GM12878 (cell line): ENCODE data around the gene MAP4K1. TPM values are rescaled to one million over a fixed set of nuclear protein-coding genes. Genes with fewer than 3 reads are reported as not detected.

Experiments
- ATAC-seq: fragments of 200-7000 bp; cut with Tn5 transposase; 3 replicates; pipeline ENCODE4 v1.9.1; 2020; ENCODE audit warnings: mild to moderate bottlenecking, moderate library complexity
- BruUV-seq: library from RNA; stranded (reverse); fragments of 400-500 nt; replicated peaks from 2 replicates; lab custom pipeline; 2021; lab: Mats Ljungman, UMichigan
- CTCF ChIA-PET: fragments of 300-600 bp; sonication (Branson Sonifier 250); formaldehyde crosslinking; extraction: SDS; loops from one replicate; lab custom pipeline; 2021; ENCODE audit warnings: inconsistent platforms; lab: Yijun Ruan, JAX
- POLR2A ChIA-PET: fragments of 350-600 bp; formaldehyde crosslinking; extraction: SDS; loops from one replicate; lab custom pipeline; 2021; ENCODE audit warnings: inconsistent platforms; lab: Charles Lee
- RAD21 ChIA-PET: fragments of 300-600 bp; sonication (Branson Sonifier 250); formaldehyde crosslinking; loops from one replicate; lab custom pipeline; 2023; ENCODE audit warnings: antibody characterized with exemption; ENCODE audit not compliant: unreplicated experiment; lab: Charles Lee
- SMC1A ChIA-PET: fragments of 300-600 bp; sonication (Branson Sonifier 250); formaldehyde crosslinking; loops from one replicate; lab custom pipeline; 2023; ENCODE audit not compliant: unreplicated experiment, uncharacterized antibody; lab: Charles Lee
- DNase-seq: peaks from one replicate; pipeline ENCODE4 v3.0.0-alpha.2; 2011; ENCODE audit warnings: low read depth, low spot score
- FAIRE-seq: peaks from 3 replicates; lab custom pipeline; 2011; peaks lifted over from hg19 to GRCh38; lab: Jason Lieb, UNC
- H2AFZ ChIP-seq: 2 replicates; pipeline ENCODE4 v1.6.0; 2011; ENCODE audit warnings: low read depth, low read length, control low read depth; ENCODE audit not compliant: control insufficient read depth
- H3K27ac ChIP-seq: 2 replicates; pipeline ENCODE4 v1.5.1; 2011; ENCODE audit warnings: control low read depth; ENCODE audit not compliant: control insufficient read depth, insufficient read depth
- H3K27me3 ChIP-seq, 2 experiments: replicated peaks in 1 of 2; 2 replicates each; pipeline versions ENCODE4 v1.6.0 to v1.6.1; 2011; ENCODE audit warnings: low read length in 1 of 2; ENCODE audit not compliant: control insufficient read depth in 2 of 2, insufficient read depth in 2 of 2
- H3K36me3 ChIP-seq, 2 experiments: 2 replicates each; pipeline ENCODE4 v1.5.1; 2011; ENCODE audit warnings: low read length in 1 of 2; ENCODE audit not compliant: control insufficient read depth in 2 of 2, insufficient read depth in 2 of 2
- H3K4me1 ChIP-seq: 2 replicates; pipeline ENCODE4 v1.6.1; 2011; ENCODE audit warnings: mild to moderate bottlenecking, low read length, moderate library complexity, mixed read lengths; ENCODE audit not compliant: control insufficient read depth, insufficient read depth
- H3K4me2 ChIP-seq: 2 replicates; pipeline ENCODE4 v1.6.0; 2011; ENCODE audit warnings: control low read depth; ENCODE audit not compliant: control insufficient read depth, insufficient read depth
- H3K4me3 ChIP-seq: fragments of 200-600 bp; sonication (generic); 2 replicates; pipeline ENCODE4 v1.5.1; 2016
- H3K79me2 ChIP-seq: 2 replicates; pipeline ENCODE4 v1.6.0; 2011; ENCODE audit warnings: low read length; ENCODE audit not compliant: control insufficient read depth, insufficient read depth
- H3K9ac ChIP-seq: 2 replicates; pipeline ENCODE4 v1.8.0; 2011; ENCODE audit warnings: low read length, control low read depth, mixed read lengths; ENCODE audit not compliant: control insufficient read depth, insufficient read depth
- H3K9me3 ChIP-seq: replicated peaks from 3 replicates; pipeline ENCODE4 v1.5.1; 2011; ENCODE audit warnings: mild to moderate bottlenecking, low read length; ENCODE audit not compliant: control insufficient read depth, insufficient read depth
- H4K20me1 ChIP-seq: 2 replicates; pipeline ENCODE4 v1.6.0; 2011; ENCODE audit not compliant: control insufficient read depth, insufficient read depth
- ASH2L ChIP-seq: fragments of 300-600, 200-600 bp; sonication (generic); IDR thresholded peaks from 2 replicates; pipeline ENCODE4 v1.6.1; 2017; ENCODE audit warnings: low read depth, mild to moderate bottlenecking, borderline replicate concordance
- BCL11A ChIP-seq: IDR thresholded peaks from 2 replicates; pipeline ENCODE4 v1.6.1; 2011; ENCODE audit warnings: low read depth, low read length
- ELK1 ChIP-seq: IDR thresholded peaks from 2 replicates; pipeline ENCODE4 v1.6.1; 2012; ENCODE audit warnings: low read depth, low read length, improper control_type of control experiment
- HDGF ChIP-seq: fragments of 450-650 bp; IDR thresholded peaks from 2 replicates; pipeline ENCODE4 v1.6.1; 2016; ENCODE audit warnings: antibody characterized with exemption
- LARP7 ChIP-seq: fragments of 450-650 bp; IDR thresholded peaks from 2 replicates; pipeline ENCODE4 v1.6.1; 2017; ENCODE audit warnings: mild to moderate bottlenecking
- POU2F2 ChIP-seq: IDR thresholded peaks from 3 replicates; pipeline ENCODE4 v1.6.1; 2011; ENCODE audit warnings: low read depth, mild to moderate bottlenecking, low read length, borderline replicate concordance
- RCOR1 ChIP-seq: conservative IDR thresholded peaks from 2 replicates; pipeline ENCODE4 v1.6.1; 2012; ENCODE audit warnings: low read depth, low read length, improper control_type of control experiment
- RUNX3 ChIP-seq: IDR thresholded peaks from 2 replicates; pipeline ENCODE4 v1.6.1; 2012; ENCODE audit warnings: low read length, inconsistent platforms
- SP1 ChIP-seq: IDR thresholded peaks from one replicate; pipeline ENCODE4 v1.6.1; 2011; ENCODE audit warnings: low read depth, low read length
- ZNF687 ChIP-seq: fragments of 450-650 bp; IDR thresholded peaks from 2 replicates; pipeline ENCODE4 v1.6.1; 2017; ENCODE audit warnings: mild to moderate bottlenecking, moderate library complexity
- ZSCAN29 ChIP-seq: fragments of 450-650 bp; IDR thresholded peaks from 2 replicates; pipeline ENCODE4 v1.6.1; 2017; ENCODE audit warnings: mild to moderate bottlenecking, moderate library complexity
- WGBS: methylation state at CpG from one replicate; pipeline ENCODE4 v1.1.6; 2016; ENCODE audit warnings: low lambda C conversion rate; ENCODE audit not compliant: insufficient replicate concordance, insufficient coverage; ENCODE audit errors: missing lambda C conversion rate; 5-methylcytosine and 5-hydroxymethylcytosine counted together
- in situ Hi-C: fragments of 300-500 bp; cut with MboI; formaldehyde crosslinking; loops from 9 replicates; pipeline ENCODE4 v1.14.3; 2018; ENCODE audit warnings: mixed read lengths
- intact Hi-C: fragments of 100-400 bp; cut with micrococcal nuclease; formaldehyde crosslinking; loops from one replicate; pipeline ENCODE4 v1.14.2; 2022; ENCODE audit not compliant: unreplicated experiment
- polyA plus RNA-seq, 11 experiments: library from polyadenylated mRNA; depleted of rRNA in 4 of 11; unstranded in 6 of 11; stranded (reverse) in 5 of 11; fragments of >200 nt; fragmentation: Nextera tagmentation in 4 of 11; fragmentation: Illumina TruSeq in 1 of 11; extraction: Ambion mirVana in 4 of 11; extraction: Trizol in 1 of 11; gene quantifications; 1 replicate in 1 of 11; 2 replicates in 10 of 11; pipeline versions ENCODE4 v1.2.1 to v1.2.3, GENCODE V29; 2011 to 2016; ENCODE audit warnings: inconsistent platforms in 2 of 11, missing spikeins in 2 of 11, low read depth in 1 of 11
- total RNA-seq, 4 experiments: library from RNA; depleted of rRNA in 3 of 4; stranded (reverse); fragments of >200 nt in 3 of 4; fragmentation: Illumina TruSeq in 1 of 4; extraction: Trizol in 1 of 4; gene quantifications; 2 replicates each; pipeline versions ENCODE4 v1.2.1 to v1.2.3, GENCODE V29; 2013 to 2021

The MAP4K1 gene
- total and polyA plus RNA-seq, 10 of the 15 experiments (the other 5 are each of a cell fraction or from before 2014, with no cell fraction given), result 39.2 to 306 (median 140) TPM

GRCh38 chr19:38663957-38664502, 46.3 kb upstream of the MAP4K1 start:
- ChIA-PET POLR2A (no interaction called here), CTCF (interaction anchor here (1.0 to 1.9 kb wide), 2 partner anchors 27 to 29 kb away, joined by 3 to 4 read pairs; no protein-coding TSS in a partner anchor), SMC1A (interaction anchor here (0.6 to 1.0 kb wide), 2 partner anchors 14 to 200 kb away, joined by 3 to 4 read pairs; no protein-coding TSS in a partner anchor), RAD21 (no interaction called here)
- FAIRE-seq (no peak), ATAC-seq (no peak), DNase-seq (no peak)
- WGBS, result 91% methylated on average over 19 of the region's 19 CpGs
- Histone ChIP-seq H3K9ac (no peak overlapping the region), H4K20me1 (no peaks in the 10 kb centered on the region; the same call in 1 of the 2 replicates), H3K79me2 (peaks cover 79% of the 10 kb centered on the region), H3K9me3 (no peaks in the 10 kb centered on the region), H2AFZ (no peak overlapping the region), H3K27me3 (no peaks in the 10 kb centered on the region), H3K4me2 (peak overlapping the region; percentile 50), H3K27ac (peak overlapping the region; percentile 22; the same call in 1 of the 2 replicates), H3K4me3 (no peak overlapping the region; the same call in 1 of the 2 replicates), H3K36me3 (peaks cover 5 to 10% of the 10 kb centered on the region in 2 experiments; a peak in 3 of 4 replicates), H3K4me1 (peaks cover 44% of the 10 kb centered on the region)
- in situ Hi-C loops (no loop called here), intact Hi-C loops (no loop called here)
- BruUV-seq, result no TSS peak
- no peak for TF ChIP-seq POU2F2
- TF ChIP-seq RUNX3, result peak; percentile 10; the same call in 1 of the 2 replicates

- SMC1A ChIA-PET, result interaction anchor here (1.4 to 1.5 kb wide), 2 partner anchors 12 to 25 kb away, joined by 4 to 5 read pairs; no protein-coding TSS in a partner anchor
- no peaks in the 10 kb centered on the region for H3K9me3 ChIP-seq
- H4K20me1 ChIP-seq, result no peaks in the 10 kb centered on the region; the same call in 1 of the 2 replicates
- no peak for FAIRE-seq
- H3K4me2 ChIP-seq, result no peak overlapping the region
- peaks cover 81% of the 10 kb centered on the region for H3K79me2 ChIP-seq
- POLR2A ChIA-PET, result interaction anchor here (0.5 to 0.7 kb wide), 2 partner anchors 75 to 145 kb away, joined by 4 read pairs; no protein-coding TSS in a partner anchor
- 97% methylated on average over 22 of the region's 22 CpGs for WGBS
- CTCF ChIA-PET, result interaction anchor here (1.9 kb wide), 1 partner anchor 26 kb away, joined by 4 read pairs; no protein-coding TSS in a partner anchor
- H3K27me3 ChIP-seq, result no peaks in the 10 kb centered on the region
- H3K4me1 ChIP-seq, result peaks cover 42% of the 10 kb centered on the region
- BruUV-seq, result no TSS peak
- DNase-seq, result no peak
- no peak overlapping the region for H3K9ac ChIP-seq
- H3K4me3 ChIP-seq, result no peak overlapping the region
- intact Hi-C loops (no loop called here), in situ Hi-C loops (no loop called here)
- H2AFZ ChIP-seq, result no peak overlapping the region
- no peak for ATAC-seq
- H3K36me3 ChIP-seq, result peaks cover 5 to 10% of the 10 kb centered on the region in 2 experiments; a peak in 3 of 4 replicates
- no peak overlapping the region for H3K27ac ChIP-seq
- RAD21 ChIA-PET, result interaction anchor here (1.1 kb wide), 1 partner anchor 16 kb away, joined by 5 read pairs; the partner anchor contains the start of gene ACTN4
- no peak for TF ChIP-seq LARP7
- no peak for TF ChIP-seq ASH2L
- TF ChIP-seq SP1, result no peak
- TF ChIP-seq BCL11A, result no peak
- no peak for TF ChIP-seq ZSCAN29
- no peak for TF ChIP-seq RCOR1
- no peak for TF ChIP-seq ZNF687
- no peak for TF ChIP-seq ELK1
- no peak for TF ChIP-seq HDGF
These were observed 45.5 kb upstream of the MAP4K1 start for GRCh38 chr19:38663156-38663651.
